Activated T-cell treated with anti-CD3 and anti-CD28 coated beads, Interleukin-2, amount 50 U/mL, for 24 hours (primary cell): ENCODE measurements around the gene PON1.

Experiments
- DNase-seq: peaks from one replicate; pipeline ENCODE4 v3.0.0-alpha.2; 2020
- H3K27ac Mint-ChIP-seq: 2 replicates; pipeline ENCODE4 v1.8.0; 2020; ENCODE audit warnings: mild to moderate bottlenecking, mixed read lengths
- H3K27me3 Mint-ChIP-seq: 2 replicates; pipeline ENCODE4 v1.8.0; 2020; ENCODE audit warnings: mixed read lengths
- H3K36me3 Mint-ChIP-seq: 2 replicates; pipeline ENCODE4 v1.8.0; 2020; ENCODE audit warnings: low read depth, mixed read lengths
- H3K4me1 Mint-ChIP-seq: 2 replicates; pipeline ENCODE4 v1.8.0; 2020; ENCODE audit warnings: low read depth, mixed read lengths
- H3K4me3 Mint-ChIP-seq: 2 replicates; pipeline ENCODE4 v1.8.0; 2020; ENCODE audit warnings: mild to moderate bottlenecking, moderate library complexity, mixed read lengths
- H3K9me3 Mint-ChIP-seq: 2 replicates; pipeline ENCODE4 v1.8.0; 2020; ENCODE audit warnings: mixed read lengths

PON1 gene

GRCh38 chr7:95255691-95256090 lies 68.6 kb downstream of the PON1 start:
- Mint-ChIP-seq H3K9me3 (no peaks in the 10 kb centered on the region), H3K27me3 (peaks cover 2% of the 10 kb centered on the region), H3K36me3 (no peaks in the 10 kb centered on the region), H3K4me3 (no peak overlapping the region), H3K27ac (no peak overlapping the region), H3K4me1 (no peaks in the 10 kb centered on the region)
- DNase-seq = no peak

GRCh38 chr7:95253986-95254385 lies 70.3 kb downstream of the PON1 start:
- Mint-ChIP-seq H3K4me1 (no peaks in the 10 kb centered on the region), H3K9me3 (no peaks in the 10 kb centered on the region), H3K27ac (no peak overlapping the region), H3K27me3 (peaks cover 2% of the 10 kb centered on the region), H3K4me3 (no peak overlapping the region), H3K36me3 (no peaks in the 10 kb centered on the region)
- DNase-seq = no peak

- no peaks in the 10 kb centered on the region for H3K36me3 Mint-ChIP-seq
- H3K27me3 Mint-ChIP-seq = peaks cover 4% of the 10 kb centered on the region
- H3K9me3 Mint-ChIP-seq = no peaks in the 10 kb centered on the region
- no peak overlapping the region for H3K4me3 Mint-ChIP-seq
- H3K27ac Mint-ChIP-seq = no peak overlapping the region
- H3K4me1 Mint-ChIP-seq = no peaks in the 10 kb centered on the region
- no peak for DNase-seq
Observed at GRCh38 chr7:95251966-95252365, 72.4 kb downstream of the PON1 start.

- no peaks in the 10 kb centered on the region for H3K36me3 Mint-ChIP-seq
- no peak for DNase-seq
- H3K4me1 Mint-ChIP-seq = no peaks in the 10 kb centered on the region
- no peaks in the 10 kb centered on the region for H3K9me3 Mint-ChIP-seq
- H3K27me3 Mint-ChIP-seq = peaks cover 4% of the 10 kb centered on the region
- H3K4me3 Mint-ChIP-seq = no peak overlapping the region
- no peak overlapping the region for H3K27ac Mint-ChIP-seq
Observed at GRCh38 chr7:95250571-95250970, 73.8 kb downstream of the PON1 start.
